Kidney (tissue), 14 donors: Measurements from ENCODE around the gene TAOK3. TPM values are rescaled to one million over a fixed set of nuclear protein-coding genes. Genes with fewer than 3 reads are reported as not detected.

Experiments
- DNase-seq, 5 donors: peaks; one replicate each; pipeline ENCODE4 v3.0.0-alpha.2; 2013 to 2020
- FAIRE-seq: peaks from 2 replicates; lab custom pipeline; 2012; peaks lifted over from hg19 to GRCh38; lab: Jason Lieb, UNC
- H3K27ac ChIP-seq, 2 donors: one replicate each; pipeline ENCODE4 v1.7.0; 2013; ENCODE audit warnings: low read depth in 2 of 2, low read length in 2 of 2, inconsistent platforms in 1 of 2
- H3K27me3 ChIP-seq: one replicate; pipeline ENCODE4 v1.7.1; 2013; ENCODE audit warnings: low read length, inconsistent platforms; ENCODE audit not compliant: control insufficient read depth, insufficient read depth
- H3K36me3 ChIP-seq, 3 donors: one replicate each; pipeline versions ENCODE4 v1.7.0 to v1.7.1; 2013; ENCODE audit warnings: low read length in 3 of 3, control low read depth in 1 of 3, inconsistent platforms in 1 of 3; ENCODE audit not compliant: insufficient read depth in 3 of 3, control insufficient read depth in 2 of 3
- H3K4me1 ChIP-seq, 3 donors: one replicate each; pipeline versions ENCODE4 v1.7.0 to v1.7.1; 2013; ENCODE audit warnings: low read length in 3 of 3, inconsistent platforms in 1 of 3, low read depth in 1 of 3; ENCODE audit not compliant: control insufficient read depth in 2 of 3, insufficient read depth in 2 of 3
- H3K4me3 ChIP-seq, 3 donors: one replicate each; pipeline versions ENCODE4 v1.7.0 to v1.8.1; 2013; ENCODE audit warnings: low read length in 3 of 3, control low read depth in 1 of 3, inconsistent platforms in 1 of 3
- H3K9ac ChIP-seq, 3 donors: one replicate each; pipeline versions ENCODE4 v1.7.0 to v1.7.1; 2013; ENCODE audit warnings: low read length in 3 of 3, control low read depth in 1 of 3, inconsistent platforms in 1 of 3
- H3K9me3 ChIP-seq, 3 donors: one replicate each; pipeline versions ENCODE4 v1.7.0 to v1.7.1; 2013; ENCODE audit warnings: low read length in 3 of 3, control low read depth in 1 of 3, inconsistent platforms in 1 of 3; ENCODE audit not compliant: control insufficient read depth in 2 of 3, insufficient read depth in 1 of 3
- intact Hi-C: fragments of 100-400 bp; cut with DNase I; formaldehyde crosslinking; loops from one replicate; pipeline ENCODE4 v1.11.1; 2022
- polyA plus RNA-seq: library from polyadenylated mRNA; stranded (reverse); fragments of 350-450 nt; fragmentation: Illumina TruSeq; extraction: RNeasy Lipid Tissue Mini Kit (QIAGEN cat#74804); gene quantifications from one replicate; pipeline ENCODE4 v1.2.3, GENCODE V29; 2014; ENCODE audit warnings: low read depth, low replicate concordance; ENCODE audit not compliant: insufficient read depth
- total RNA-seq: library from RNA; stranded (reverse); fragmentation: NEBNext Ultra II Directional; extraction: Animal tissue kit (Norgen Biotek cat#: 25700); gene quantifications from one replicate; pipeline ENCODE4 v1.2.1, GENCODE V29; 2021
- TF ChIP-seq, protein P1 (sequence below): IDR thresholded peaks from 3 replicates; pipeline ENCODE4 v1.5.1; 2012; ENCODE audit warnings: mild to moderate bottlenecking, moderate library complexity, borderline replicate concordance; ENCODE audit not compliant: insufficient read depth; ENCODE audit errors: extremely low read depth
- donor health status: control.
- donor health status: control.
- donor health status: control.
- donor health status: control.
- donor health status: control.
- donor health status: DM: yes; HTN: yes; CAD: no.
- donor health status: Normal renal cell carcinoma (clear cell type).

TAOK3 gene
- total and polyA plus RNA-seq, 2 donors from 2014 or later, result 14.0 to 36.1 TPM

GRCh38 chr12:118212606-118213005 lies 160.1 kb downstream of the TAOK3 start:
- H3K4me1 ChIP-seq, result no peaks in the 10 kb centered on the region
- no peaks in the 10 kb centered on the region for H3K27me3 ChIP-seq
- intact Hi-C loops, result no loop called here
- no peak overlapping the region for H3K9ac ChIP-seq
- no peak overlapping the region for H3K27ac ChIP-seq
- no peak for DNase-seq
- no peak for FAIRE-seq
- TF ChIP-seq, protein P1, sequence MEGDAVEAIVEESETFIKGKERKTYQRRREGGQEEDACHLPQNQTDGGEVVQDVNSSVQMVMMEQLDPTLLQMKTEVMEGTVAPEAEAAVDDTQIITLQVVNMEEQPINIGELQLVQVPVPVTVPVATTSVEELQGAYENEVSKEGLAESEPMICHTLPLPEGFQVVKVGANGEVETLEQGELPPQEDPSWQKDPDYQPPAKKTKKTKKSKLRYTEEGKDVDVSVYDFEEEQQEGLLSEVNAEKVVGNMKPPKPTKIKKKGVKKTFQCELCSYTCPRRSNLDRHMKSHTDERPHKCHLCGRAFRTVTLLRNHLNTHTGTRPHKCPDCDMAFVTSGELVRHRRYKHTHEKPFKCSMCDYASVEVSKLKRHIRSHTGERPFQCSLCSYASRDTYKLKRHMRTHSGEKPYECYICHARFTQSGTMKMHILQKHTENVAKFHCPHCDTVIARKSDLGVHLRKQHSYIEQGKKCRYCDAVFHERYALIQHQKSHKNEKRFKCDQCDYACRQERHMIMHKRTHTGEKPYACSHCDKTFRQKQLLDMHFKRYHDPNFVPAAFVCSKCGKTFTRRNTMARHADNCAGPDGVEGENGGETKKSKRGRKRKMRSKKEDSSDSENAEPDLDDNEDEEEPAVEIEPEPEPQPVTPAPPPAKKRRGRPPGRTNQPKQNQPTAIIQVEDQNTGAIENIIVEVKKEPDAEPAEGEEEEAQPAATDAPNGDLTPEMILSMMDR, result no peak
- H3K36me3 ChIP-seq, result peaks cover 0 to 4% (median 3%) of the 10 kb centered on the region in 3 donors
- H3K9me3 ChIP-seq, result no peaks in the 10 kb centered on the region
- H3K4me3 ChIP-seq, result no peak overlapping the region

DNA sequence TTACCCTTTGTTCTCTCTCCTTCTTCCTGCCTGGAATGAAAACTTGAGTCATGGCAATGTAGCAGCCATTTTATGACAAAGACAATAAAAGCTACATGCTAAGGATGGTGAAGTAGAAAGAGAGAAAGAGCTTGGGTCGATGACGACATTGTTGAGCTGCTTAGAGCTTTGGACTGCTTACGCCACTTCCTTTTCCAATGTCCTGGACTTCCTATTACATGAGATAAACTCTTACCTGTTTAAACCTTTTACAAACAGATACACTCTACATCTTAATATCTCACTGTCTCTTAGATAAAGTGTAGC lies 166.6 kb downstream of the TAOK3 start:
- H3K27me3 ChIP-seq, result no peaks in the 10 kb centered on the region
- no peaks in the 10 kb centered on the region for H3K4me1 ChIP-seq
- intact Hi-C loops, result no loop called here
- TF ChIP-seq, protein P1, result no peak
- H3K4me3 ChIP-seq, result no peak overlapping the region
- no peak overlapping the region for H3K27ac ChIP-seq
- FAIRE-seq (no peak), DNase-seq (no peak)
- peaks cover 0 to 4% (median 0%) of the 10 kb centered on the region in 3 donors for H3K36me3 ChIP-seq
- no peak overlapping the region for H3K9ac ChIP-seq
- no peaks in the 10 kb centered on the region for H3K9me3 ChIP-seq

DNA sequence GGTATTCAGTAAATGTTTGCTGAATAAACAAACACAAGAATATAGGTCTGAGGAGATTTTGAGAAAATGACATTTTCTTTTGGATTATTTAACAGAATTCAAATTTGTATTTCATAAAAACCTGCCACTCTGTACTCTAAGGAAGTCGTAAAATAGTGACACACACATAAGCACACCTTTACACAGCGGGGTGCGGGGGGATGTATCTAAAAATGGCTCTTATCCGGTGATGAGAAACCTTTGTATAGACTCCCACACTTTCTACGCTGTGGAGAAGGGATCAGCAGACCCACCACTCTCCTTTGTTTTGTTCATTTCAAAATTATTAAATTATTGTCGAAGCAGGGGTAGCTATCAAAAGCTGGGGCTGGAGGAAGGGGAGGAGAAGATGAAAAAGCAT lies 178.7 kb downstream of the TAOK3 start:
- no peak for DNase-seq
- FAIRE-seq, result no peak
- TF ChIP-seq, protein P1, result no peak
- H3K27me3 ChIP-seq, result no peaks in the 10 kb centered on the region
- intact Hi-C loops, result no loop called here
- no peak overlapping the region for H3K4me3 ChIP-seq
- H3K9me3 ChIP-seq, result no peaks in the 10 kb centered on the region
- H3K27ac ChIP-seq, result no peak overlapping the region
- H3K36me3 ChIP-seq, result peaks cover 0 to 6% (median 5%) of the 10 kb centered on the region in 3 donors
- H3K4me1 ChIP-seq, result peaks cover 0 to 1% (median 1%) of the 10 kb centered on the region in 3 donors
- no peak overlapping the region for H3K9ac ChIP-seq

DNA sequence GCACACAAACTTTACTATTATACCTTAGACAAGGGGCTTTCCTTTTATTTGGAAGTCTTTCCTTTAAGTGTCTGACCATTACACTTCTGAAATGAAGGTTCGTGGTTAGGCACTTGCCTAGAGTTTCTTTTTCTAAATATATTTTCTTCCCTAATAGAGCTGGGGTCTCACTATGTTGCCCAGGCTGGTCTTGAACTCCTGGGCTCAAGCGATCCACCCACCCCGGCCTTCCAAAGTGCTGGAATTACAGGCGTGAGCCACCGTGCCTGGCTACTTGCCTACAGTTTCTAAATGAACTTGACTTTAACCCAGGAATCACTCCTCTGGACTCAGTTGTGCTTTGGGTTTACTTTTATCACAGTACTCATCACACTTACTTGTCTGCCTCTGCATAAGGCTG lies 179.2 kb downstream of the TAOK3 start:
- no peak overlapping the region for H3K9ac ChIP-seq
- H3K4me3 ChIP-seq, result no peak overlapping the region
- no peaks in the 10 kb centered on the region for H3K9me3 ChIP-seq
- H3K4me1 ChIP-seq, result peaks cover 0 to 6% (median 5%) of the 10 kb centered on the region in 3 donors
- TF ChIP-seq, protein P1, result no peak
- no peak for FAIRE-seq
- H3K36me3 ChIP-seq, result peaks cover 0 to 3% (median under 1%) of the 10 kb centered on the region in 3 donors
- DNase-seq, result no peak
- intact Hi-C loops, result no loop called here
- no peak overlapping the region for H3K27ac ChIP-seq
- no peaks in the 10 kb centered on the region for H3K27me3 ChIP-seq
